Osteoblast (primary cell): Measurements from ENCODE around the gene CCDC192. TPM values are rescaled to one million over a fixed set of nuclear protein-coding genes. Genes with fewer than 3 reads are reported as not detected.

Experiments
- DNase-seq: peaks from one replicate; pipeline ENCODE4 v3.0.0; 2011; ENCODE audit warnings: low spot score, mixed read lengths; ENCODE audit not compliant: insufficient read length; ENCODE audit errors: missing footprints
- H2AFZ ChIP-seq: 2 replicates; pipeline ENCODE4 v1.6.0; 2011; ENCODE audit warnings: mild to moderate bottlenecking, low read length
- H3K27ac ChIP-seq: 2 replicates; pipeline ENCODE4 v1.5.1; 2011; ENCODE audit warnings: mild to moderate bottlenecking, low read depth, low read length, moderate library complexity
- H3K27me3 ChIP-seq: 2 replicates; pipeline ENCODE4 v1.6.0; 2012; ENCODE audit warnings: mild to moderate bottlenecking, control low read depth, inconsistent platforms, low read length, moderate library complexity; ENCODE audit not compliant: insufficient read depth
- H3K36me3 ChIP-seq: 2 replicates; pipeline ENCODE4 v1.5.1; 2011; ENCODE audit warnings: mild to moderate bottlenecking, low read length, control low read depth, moderate library complexity; ENCODE audit not compliant: insufficient read depth
- H3K4me1 ChIP-seq: 2 replicates; pipeline ENCODE4 v1.5.1; 2011; ENCODE audit warnings: mild to moderate bottlenecking, low read length, control low read depth, moderate library complexity; ENCODE audit not compliant: insufficient read depth
- H3K4me2 ChIP-seq: 2 replicates; pipeline ENCODE4 v1.6.0; 2011; ENCODE audit warnings: mild to moderate bottlenecking, low read length; ENCODE audit not compliant: insufficient read depth
- H3K4me3 ChIP-seq: fragments of 200-600 bp; sonication (generic); 3 replicates; pipeline ENCODE4 v1.5.1; 2012; ENCODE audit warnings: mild to moderate bottlenecking, low read length, inconsistent platforms; ENCODE audit not compliant: insufficient read depth
- H3K79me2 ChIP-seq: 2 replicates; pipeline ENCODE4 v1.6.0; 2012; ENCODE audit warnings: mild to moderate bottlenecking, low read length, control low read depth, inconsistent platforms; ENCODE audit not compliant: insufficient read depth
- H3K9me3 ChIP-seq: 2 replicates; pipeline ENCODE4 v1.5.1; 2011; ENCODE audit warnings: low read depth, low read length, control low read depth
- H4K20me1 ChIP-seq: 2 replicates; pipeline ENCODE4 v1.6.0; 2012; ENCODE audit warnings: mild to moderate bottlenecking, low read length, control low read depth; ENCODE audit not compliant: insufficient read depth
- CTCF ChIP-seq: IDR thresholded peaks from 2 replicates; pipeline ENCODE4 v1.5.1; 2011; ENCODE audit warnings: mild to moderate bottlenecking, low read depth, low read length, moderate library complexity; ENCODE audit errors: extremely low read depth
- total RNA-seq: library from RNA; depleted of rRNA; stranded (reverse); fragments of >200 nt; gene quantifications from 2 replicates; pipeline ENCODE4 v1.2.3, GENCODE V29; 2012

The CCDC192 gene
- total RNA-seq, 1 donor: not detected

GRCh38 chr5:127849891-127850290 is 146.7 kb downstream of the CCDC192 start:
- no peak for DNase-seq
- TF ChIP-seq CTCF: no peak

GRCh38 chr5:127851964-127852363 is 148.8 kb downstream of the CCDC192 start:
- Histone ChIP-seq H3K4me3 (no peak overlapping the region), H3K27ac (no peak overlapping the region), H3K4me1 (no peaks in the 10 kb centered on the region), H3K9me3 (no peaks in the 10 kb centered on the region), H3K36me3 (no peaks in the 10 kb centered on the region), H3K4me2 (no peak overlapping the region), H3K79me2 (no peaks in the 10 kb centered on the region), H3K27me3 (peaks cover 2% of the 10 kb centered on the region), H2AFZ (no peak overlapping the region), H4K20me1 (no peaks in the 10 kb centered on the region)
- no peak for DNase-seq
- no peak for TF ChIP-seq CTCF

More at GRCh38 chr5:127849891-127850290, 146.7 kb downstream of the CCDC192 start:
- no peaks in the 10 kb centered on the region for H3K4me1 ChIP-seq
- H4K20me1 ChIP-seq: no peaks in the 10 kb centered on the region
- H3K36me3 ChIP-seq: no peaks in the 10 kb centered on the region
- H3K27me3 ChIP-seq: peaks cover 2% of the 10 kb centered on the region
- no peak overlapping the region for H3K4me2 ChIP-seq
- no peaks in the 10 kb centered on the region for H3K79me2 ChIP-seq
- no peaks in the 10 kb centered on the region for H3K9me3 ChIP-seq
- H2AFZ ChIP-seq: no peak overlapping the region
- H3K27ac ChIP-seq: no peak overlapping the region
- H3K4me3 ChIP-seq: no peak overlapping the region

GRCh38 chr5:127854520-127854919 is 151.3 kb downstream of the CCDC192 start:
- Histone ChIP-seq H3K79me2 (no peaks in the 10 kb centered on the region), H3K4me1 (no peaks in the 10 kb centered on the region), H3K4me2 (no peak overlapping the region), H3K36me3 (no peaks in the 10 kb centered on the region), H3K27me3 (peaks cover 2% of the 10 kb centered on the region), H3K4me3 (no peak overlapping the region), H4K20me1 (no peaks in the 10 kb centered on the region), H3K27ac (no peak overlapping the region), H3K9me3 (no peaks in the 10 kb centered on the region), H2AFZ (no peak overlapping the region)
- no peak for DNase-seq
- TF ChIP-seq CTCF: no peak

DNA sequence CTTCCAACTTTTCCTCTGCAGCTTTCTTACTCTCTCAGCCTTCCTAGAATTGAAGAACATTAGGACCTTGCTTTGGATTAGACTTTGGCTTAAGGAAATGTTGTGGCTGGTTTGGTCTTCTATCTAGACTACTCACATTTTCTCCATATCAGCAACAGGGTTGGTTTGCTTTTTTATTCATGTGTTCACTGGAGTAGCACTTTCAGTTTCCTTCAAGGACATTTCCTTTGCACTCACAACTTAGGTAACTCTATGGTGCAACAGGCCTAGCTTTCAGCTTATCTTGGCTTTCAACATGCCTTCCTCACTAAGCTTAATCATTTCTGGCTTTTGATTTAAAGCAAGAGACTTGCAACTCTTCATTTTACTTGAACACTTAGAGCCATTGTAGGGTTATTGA is 153.1 kb downstream of the CCDC192 start:
- Histone ChIP-seq H3K9me3 (no peaks in the 10 kb centered on the region), H3K4me2 (no peak overlapping the region), H3K36me3 (no peaks in the 10 kb centered on the region), H3K27me3 (peaks cover 2% of the 10 kb centered on the region), H2AFZ (no peak overlapping the region), H3K4me1 (no peaks in the 10 kb centered on the region), H4K20me1 (no peaks in the 10 kb centered on the region), H3K27ac (no peak overlapping the region), H3K4me3 (no peak overlapping the region), H3K79me2 (no peaks in the 10 kb centered on the region)
- no peak for TF ChIP-seq CTCF
- DNase-seq: no peak
